BLaER1 (cell line): ENCODE results near the gene TSC22D4.
"Not testable (repeated sequence)": the region's sequence is repeated elsewhere in the genome, so short reads cannot be mapped to it uniquely, and the experiment has no call there.

Source experiments
- H3K27ac ChIP-seq: shearing (Covaris generic); formaldehyde crosslinking; 2 replicates; pipeline ENCODE4 v1.8.1; 2022
- H3K27me3 ChIP-seq: shearing (Covaris generic); formaldehyde crosslinking; 2 replicates; pipeline ENCODE4 v1.8.1; 2022
- H3K36me3 ChIP-seq: shearing (Covaris generic); formaldehyde crosslinking; 2 replicates; pipeline ENCODE4 v1.8.1; 2022
- H3K4me1 ChIP-seq: shearing (Covaris generic); formaldehyde crosslinking; 2 replicates; pipeline ENCODE4 v1.8.1; 2022
- H3K4me2 ChIP-seq: shearing (Covaris generic); formaldehyde crosslinking; 2 replicates; pipeline ENCODE4 v1.8.1; 2022
- H3K4me3 ChIP-seq: shearing (Covaris generic); formaldehyde crosslinking; 2 replicates; pipeline ENCODE4 v1.8.1; 2022
- H3K9ac ChIP-seq: shearing (Covaris generic); formaldehyde crosslinking; 2 replicates; pipeline ENCODE4 v1.8.1; 2022
- H3K9me3 ChIP-seq: shearing (Covaris generic); formaldehyde crosslinking; 2 replicates; pipeline ENCODE4 v1.8.1; 2022
- H4K20me1 ChIP-seq: shearing (Covaris generic); formaldehyde crosslinking; 2 replicates; pipeline ENCODE4 v1.8.1; 2022
- Cebpa-rat ChIP-seq: shearing (Covaris generic); IDR thresholded peaks from 2 replicates; pipeline ENCODE4 v1.8.1; 2022

Gene TSC22D4

GRCh38 chr7:100465702-100466311 lies 13.2 kb downstream of the TSC22D4 start:
- peaks cover 88% of the 10 kb centered on the region for H3K36me3 ChIP-seq
- H3K9ac ChIP-seq: no peak overlapping the region
- no peak overlapping the region for H3K4me3 ChIP-seq
- no peak for TF ChIP-seq Cebpa-rat
- peak overlapping the region; percentile 50 for H3K4me2 ChIP-seq
- 0 out of 2 replicates have a peak overlapping the region, but pooled peaks have one; percentile 11 for H3K27ac ChIP-seq
- H4K20me1 ChIP-seq: peaks cover 60% of the 10 kb centered on the region
- no peaks in the 10 kb centered on the region for H3K27me3 ChIP-seq
- no peaks in the 10 kb centered on the region for H3K9me3 ChIP-seq
- peaks cover 60% of the 10 kb centered on the region for H3K4me1 ChIP-seq

- Histone ChIP-seq H3K4me1 (peaks cover 55% of the 10 kb centered on the region), H3K36me3 (peaks cover 88% of the 10 kb centered on the region), H3K9ac (no peak overlapping the region), H3K4me2 (peak overlapping the region; percentile 50), H3K27ac (0 out of 2 replicates have a peak overlapping the region, but pooled peaks have one; percentile 43), H4K20me1 (peaks cover 55% of the 10 kb centered on the region), H3K4me3 (no peak overlapping the region), H3K9me3 (no peaks in the 10 kb centered on the region), H3K27me3 (no peaks in the 10 kb centered on the region)
- TF ChIP-seq Cebpa-rat: no peak
Observed at GRCh38 chr7:100465299-100465698, 13.7 kb downstream of the TSC22D4 start.

DNA sequence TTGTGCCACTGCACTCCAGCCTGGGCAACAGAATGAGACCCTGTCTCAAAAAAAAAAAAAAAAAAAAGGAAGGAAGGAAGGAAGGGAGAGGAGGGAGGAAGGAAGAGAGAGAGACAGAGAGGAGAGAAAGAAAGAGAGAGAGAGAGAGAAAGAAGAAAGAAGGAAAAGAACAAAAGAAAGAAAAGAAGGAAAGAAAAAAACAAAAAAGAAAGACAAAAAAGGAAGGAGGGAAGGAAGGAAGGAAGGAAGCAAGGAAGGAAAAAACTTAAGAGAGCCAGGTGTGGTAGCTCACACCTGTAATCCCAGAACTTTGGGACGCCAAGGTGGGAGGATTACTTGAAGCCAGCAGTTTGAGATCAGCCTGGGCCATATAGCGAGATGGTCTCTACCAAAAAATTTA lies 14.2 kb downstream of the TSC22D4 start:
- peak overlapping the region; percentile 50; the same call in 1 of the 2 replicates for H3K4me2 ChIP-seq
- H3K27ac ChIP-seq: 0 out of 2 replicates have a peak overlapping the region, but pooled peaks have one; percentile 43
- TF ChIP-seq Cebpa-rat: no peak
- H3K4me1 ChIP-seq: peaks cover 50% of the 10 kb centered on the region
- H3K9ac ChIP-seq: peak overlapping the region; percentile 45; the same call in 1 of the 2 replicates
- H3K36me3 ChIP-seq: peaks cover 88% of the 10 kb centered on the region
- H3K9me3 ChIP-seq: no peaks in the 10 kb centered on the region
- no peaks in the 10 kb centered on the region for H3K27me3 ChIP-seq
- peaks cover 50% of the 10 kb centered on the region for H4K20me1 ChIP-seq
- H3K4me3 ChIP-seq: no peak overlapping the region

- Histone ChIP-seq H3K9me3 (no peaks in the 10 kb centered on the region), H3K4me3 (no peak within 1 kb of the TSS), H3K4me2 (peak within 1 kb of the TSS; percentile 50; the same call in 1 of the 2 replicates), H4K20me1 (peaks cover 44% of the 10 kb centered on the region), H3K4me1 (peaks cover 45% of the 10 kb centered on the region), H3K36me3 (peaks cover 88% of the 10 kb centered on the region), H3K27ac (peak within 1 kb of the TSS; percentile 43; the same call in 1 of the 2 replicates), H3K9ac (peak within 1 kb of the TSS; percentile 45; the same call in 1 of the 2 replicates), H3K27me3 (no peaks in the 10 kb centered on the region)
- TF ChIP-seq Cebpa-rat: no peak
Observed at GRCh38 chr7:100464210-100464660, 14.8 kb downstream of the TSC22D4 start, which contains the start of gene SPACDR. Gene SPACDR (minus strand): TSS chr7:100464260. CDS start chr7:100464025, 235 bp downstream.

DNA sequence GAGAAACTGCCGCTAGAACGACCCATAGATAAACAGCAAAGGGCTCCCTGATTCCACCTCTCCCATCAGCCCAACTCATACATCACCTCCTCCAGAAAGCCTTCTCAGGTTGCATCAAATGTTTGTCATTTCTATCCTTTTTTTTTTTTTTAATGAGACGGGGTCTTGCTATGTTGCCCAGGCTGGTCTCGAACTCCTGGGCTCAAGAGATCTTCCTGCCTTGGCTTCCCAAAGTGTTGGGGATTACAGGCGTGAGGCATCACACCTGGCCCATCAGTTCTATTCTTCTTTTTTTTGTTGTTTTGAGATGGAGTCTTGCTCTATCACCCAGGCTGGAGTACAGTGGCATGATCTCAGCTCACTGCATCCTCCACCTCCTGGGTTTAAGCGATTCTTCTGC lies 22.0 kb downstream of the TSC22D4 start:
- Histone ChIP-seq H3K4me1 (peaks cover 44% of the 10 kb centered on the region), H3K9me3 (no peaks in the 10 kb centered on the region), H3K36me3 (peaks cover 57% of the 10 kb centered on the region), H4K20me1 (no peaks in the 10 kb centered on the region), H3K27ac (no peak overlapping the region), H3K4me3 (no peak overlapping the region), H3K9ac (no peak overlapping the region), H3K27me3 (no peaks in the 10 kb centered on the region), H3K4me2 (no peak overlapping the region)
- TF ChIP-seq Cebpa-rat: no peak

DNA sequence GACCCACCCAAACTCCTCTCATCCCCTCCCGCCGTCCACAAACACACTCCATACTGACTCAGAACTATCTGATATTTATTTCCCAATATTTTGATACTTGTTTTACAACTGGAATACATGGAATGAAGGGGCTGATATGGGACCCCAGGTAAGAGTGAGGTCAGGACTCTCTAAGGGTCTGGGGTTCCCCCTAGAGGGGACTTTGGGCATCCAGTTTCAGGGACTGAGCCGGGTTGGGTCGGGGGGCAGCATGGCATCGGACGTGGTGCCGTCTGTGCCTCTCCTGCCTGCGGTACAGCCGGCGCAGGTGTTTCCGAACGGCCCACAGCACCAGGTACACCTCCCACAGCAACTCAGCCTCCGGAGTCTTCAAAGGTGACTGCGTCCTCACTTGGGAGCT lies 22.5 kb downstream of the TSC22D4 start:
- Histone ChIP-seq H4K20me1 (no peaks in the 10 kb centered on the region), H3K27me3 (no peaks in the 10 kb centered on the region), H3K36me3 (peaks cover 52% of the 10 kb centered on the region), H3K9me3 (no peaks in the 10 kb centered on the region), H3K4me2 (no peak overlapping the region), H3K9ac (no peak overlapping the region; the same call in 1 of the 2 replicates), H3K27ac (no peak overlapping the region), H3K4me3 (no peak overlapping the region), H3K4me1 (peaks cover 49% of the 10 kb centered on the region)
- no peak for TF ChIP-seq Cebpa-rat

- H3K27ac ChIP-seq: peak overlapping the region; percentile 88
Observed at GRCh38 chr7:100455206-100455605, 23.8 kb downstream of the TSC22D4 start.

DNA sequence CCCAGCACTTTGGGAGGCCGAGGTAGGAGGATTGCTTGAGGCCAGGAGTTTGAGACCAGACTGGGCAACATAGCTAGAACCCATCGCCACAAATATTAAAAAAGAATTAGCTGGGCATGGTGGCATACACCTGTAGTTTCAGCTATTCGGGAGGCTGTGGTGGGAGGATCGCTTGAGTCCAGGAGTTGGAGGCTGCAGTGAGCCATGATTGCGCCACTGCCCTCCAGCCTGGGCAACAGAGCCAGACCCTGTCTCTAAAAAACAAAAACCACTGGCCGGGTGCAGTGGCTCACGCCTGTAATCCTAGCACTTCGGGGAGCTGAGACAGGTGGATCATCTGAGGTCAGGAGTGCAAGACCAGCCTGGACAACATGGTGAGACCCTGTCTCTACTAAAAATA lies 25.2 kb downstream of the TSC22D4 start:
- Histone ChIP-seq H3K4me3 (peak overlapping the region; percentile 55), H3K4me2 (peak overlapping the region; percentile 85), H3K4me1 (peaks cover 76% of the 10 kb centered on the region), H3K36me3 (peaks cover 27% of the 10 kb centered on the region), H3K9ac (peak overlapping the region; percentile 70), H3K27ac (peak overlapping the region; percentile 88)
- H3K27me3 ChIP-seq, H4K20me1 ChIP-seq, H3K9me3 ChIP-seq: not testable (repeated sequence)
- 0 out of 2 replicates have a peak, but pooled peaks have one; percentile 39 for TF ChIP-seq Cebpa-rat

More at GRCh38 chr7:100455206-100455605, 23.8 kb downstream of the TSC22D4 start:
- 0 out of 2 replicates have a peak overlapping the region, but pooled peaks have one; percentile 55 for H3K4me3 ChIP-seq
- H3K27me3 ChIP-seq: no peaks in the 10 kb centered on the region
- peak overlapping the region; percentile 85 for H3K4me2 ChIP-seq
- H3K9me3 ChIP-seq: no peaks in the 10 kb centered on the region
- H3K9ac ChIP-seq: peak overlapping the region; percentile 70
- H3K4me1 ChIP-seq: peaks cover 62% of the 10 kb centered on the region
- no peak for TF ChIP-seq Cebpa-rat
- H3K36me3 ChIP-seq: peaks cover 39% of the 10 kb centered on the region
- H4K20me1 ChIP-seq: no peaks in the 10 kb centered on the region

DNA sequence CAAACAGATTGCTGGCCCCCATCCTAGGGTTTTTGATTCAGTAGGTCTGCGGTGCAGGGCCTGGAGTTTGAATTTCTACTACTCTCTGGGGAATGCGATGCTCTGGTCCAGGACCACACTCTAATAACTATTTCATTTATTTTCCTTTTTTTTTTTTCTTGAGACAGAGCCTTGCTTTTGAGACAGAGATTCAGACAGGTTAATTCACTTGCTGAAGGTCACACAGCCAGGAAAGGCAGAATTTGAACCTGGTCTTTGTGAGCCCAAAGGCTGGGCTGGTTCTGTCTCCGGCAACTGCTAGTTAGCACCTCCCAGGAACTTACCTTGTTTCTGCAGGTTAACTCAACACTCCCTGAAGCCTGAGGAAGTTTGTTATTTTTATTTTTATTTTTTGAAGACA lies 26.5 kb downstream of the TSC22D4 start:
- no peak for TF ChIP-seq Cebpa-rat
- no peak overlapping the region for H3K4me3 ChIP-seq
- no peaks in the 10 kb centered on the region for H3K27me3 ChIP-seq
- H3K27ac ChIP-seq: peak overlapping the region; percentile 88; the same call in 1 of the 2 replicates
- H3K4me2 ChIP-seq: peak overlapping the region; percentile 85; the same call in 1 of the 2 replicates
- peaks cover 79% of the 10 kb centered on the region for H3K4me1 ChIP-seq
- no peaks in the 10 kb centered on the region for H4K20me1 ChIP-seq
- H3K9ac ChIP-seq: no peak overlapping the region
- peaks cover 16% of the 10 kb centered on the region for H3K36me3 ChIP-seq
- no peaks in the 10 kb centered on the region for H3K9me3 ChIP-seq

- Histone ChIP-seq H3K4me2 (peak overlapping the region; percentile 81), H3K4me1 (peaks cover 84% of the 10 kb centered on the region), H3K9me3 (no peaks in the 10 kb centered on the region), H3K27me3 (no peaks in the 10 kb centered on the region), H3K4me3 (no peak overlapping the region), H4K20me1 (no peaks in the 10 kb centered on the region), H3K27ac (peak overlapping the region; percentile 52), H3K36me3 (no peaks in the 10 kb centered on the region), H3K9ac (0 out of 2 replicates have a peak overlapping the region, but pooled peaks have one; percentile 28)
- peak; percentile 91 for TF ChIP-seq Cebpa-rat
Observed at GRCh38 chr7:100449190-100449795, 29.7 kb downstream of the TSC22D4 start.

DNA sequence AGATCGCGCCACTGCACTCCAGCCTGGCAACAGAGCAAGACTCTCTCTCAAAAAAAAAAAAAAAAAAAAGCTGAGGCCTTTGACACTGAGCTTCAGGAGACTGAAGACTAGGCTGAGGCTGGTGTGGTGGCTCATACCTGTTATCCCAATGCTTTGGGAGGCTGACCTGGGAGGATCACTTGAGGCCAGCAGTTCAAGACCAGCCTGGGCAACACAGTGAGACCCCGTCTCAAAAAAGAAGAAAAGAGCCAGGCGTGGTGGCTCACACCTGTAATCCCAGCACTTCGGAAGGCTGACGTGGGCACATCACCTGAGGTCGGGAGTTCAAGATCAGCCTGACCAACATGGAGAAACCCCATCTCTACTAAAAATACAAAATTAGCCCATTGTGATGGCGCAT lies 31.7 kb downstream of the TSC22D4 start:
- peaks cover 81% of the 10 kb centered on the region for H3K4me1 ChIP-seq
- not testable (repeated sequence) for H3K4me2 ChIP-seq

More for the DNA sequence above, 31.7 kb downstream of the TSC22D4 start:
- H3K4me3 ChIP-seq, H3K36me3 ChIP-seq, H3K9me3 ChIP-seq, H3K27ac ChIP-seq, H3K27me3 ChIP-seq, H4K20me1 ChIP-seq, H3K9ac ChIP-seq: not testable (repeated sequence)
